RPMI7951 (cell line): ENCODE measurements around the gene SDK2. TPM values are rescaled to one million over a fixed set of nuclear protein-coding genes. Genes with fewer than 3 reads are reported as not detected.

Experiments used
- DNase-seq: peaks from one replicate; pipeline ENCODE4 v3.0.0-alpha.2; 2012; ENCODE audit warnings: low read depth
- total RNA-seq: library from RNA; depleted of rRNA; stranded (reverse); fragments of >200 nt; shearing (Covaris generic); gene quantifications from 2 replicates; pipeline ENCODE4 v1.2.3, GENCODE V29; 2014

The SDK2 gene
- total RNA-seq, 1 experiment from 2014 or later, result 1.1 TPM

- DNase-seq, result no peak
These were observed 278.9 kb downstream of the SDK2 start for GRCh38 chr17:73365301-73365874.

DNA sequence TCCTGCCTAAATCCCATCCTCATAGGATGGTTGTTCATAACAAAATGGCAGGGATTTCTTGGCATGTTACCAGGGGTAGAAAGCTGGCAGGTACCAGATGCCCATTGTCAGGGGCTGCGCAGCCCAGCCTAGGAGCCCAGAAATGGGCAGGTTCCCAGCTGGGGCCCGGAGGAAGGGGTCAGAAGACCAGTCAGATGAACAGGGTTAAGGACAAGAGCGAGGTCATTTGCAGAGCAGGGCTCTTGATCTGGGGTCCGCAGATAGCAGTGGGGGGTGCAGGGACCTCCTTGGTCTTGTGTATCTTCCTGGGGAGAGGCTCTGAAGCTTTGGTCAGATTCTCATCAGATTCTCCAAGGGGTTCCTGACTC lies 280.1 kb downstream of the SDK2 start:
- DNase-seq, result no peak

- no peak for DNase-seq
These were observed 280.6 kb downstream of the SDK2 start for GRCh38 chr17:73363442-73364154.

DNA sequence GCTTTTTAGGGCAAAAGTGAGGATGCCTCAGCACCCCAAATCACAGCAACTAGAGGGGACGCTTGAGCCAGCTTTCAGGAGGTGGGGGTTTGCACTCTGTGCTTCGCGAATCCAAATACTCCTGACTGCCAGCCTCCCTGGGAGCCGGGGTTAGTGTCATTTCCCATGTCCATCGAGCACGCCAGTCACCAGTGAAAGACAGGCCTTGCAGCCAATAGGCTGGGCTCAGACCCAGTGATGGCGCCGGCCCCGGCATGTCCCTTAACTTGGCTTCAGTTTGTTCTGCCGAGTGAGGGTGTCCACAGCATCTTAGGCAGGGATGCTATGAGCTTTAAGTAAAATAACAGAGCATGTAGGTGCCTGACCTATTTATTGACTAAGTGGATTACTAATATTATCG lies 281.5 kb downstream of the SDK2 start:
- DNase-seq, result no peak

- DNase-seq, result no peak
These were observed 283.1 kb downstream of the SDK2 start for GRCh38 chr17:73360961-73361761.

DNA sequence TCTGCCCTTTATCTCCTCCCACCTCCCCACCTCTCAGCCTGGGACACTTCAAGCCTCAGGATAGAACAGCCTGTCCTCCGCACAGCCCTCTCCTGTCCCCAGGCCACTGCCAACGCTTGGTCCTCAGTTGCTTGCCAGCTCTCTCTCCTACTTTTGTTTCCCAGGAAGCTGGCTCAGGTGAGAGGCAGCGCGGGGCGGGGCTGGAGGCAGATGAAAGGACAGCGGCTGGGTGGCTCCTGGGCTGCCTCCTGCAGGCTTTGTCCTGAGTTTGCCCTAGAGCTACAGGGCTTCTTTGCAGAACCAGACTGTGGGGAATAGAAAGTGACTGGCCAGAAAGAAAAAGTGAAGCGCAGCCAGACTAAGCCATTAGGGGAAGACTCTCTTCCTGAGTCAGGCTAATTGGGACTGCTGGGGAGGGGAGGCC lies 284.2 kb downstream of the SDK2 start:
- no peak for DNase-seq

- no peak for DNase-seq
These were observed 284.9 kb downstream of the SDK2 start for GRCh38 chr17:73359352-73359751.

DNA sequence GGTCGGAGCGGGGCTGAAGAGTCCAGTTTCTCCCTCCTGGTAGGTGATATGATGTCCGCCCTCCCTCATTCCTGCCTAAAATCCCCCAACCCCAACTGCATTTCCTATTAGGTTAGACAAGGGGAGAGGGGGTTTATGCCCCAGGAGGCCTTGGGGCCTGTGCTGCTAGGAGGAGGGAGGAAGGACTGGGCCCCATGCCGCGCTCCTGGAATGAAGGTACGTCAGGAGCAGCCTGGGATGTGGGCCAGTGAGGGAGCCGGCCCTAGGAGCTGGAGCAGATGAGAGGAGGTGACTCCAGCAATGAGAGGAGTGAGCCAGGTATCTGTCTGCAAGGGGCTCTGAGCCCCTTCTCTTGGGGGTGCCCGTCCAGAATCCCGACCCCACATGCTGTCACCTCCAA lies 285.6 kb downstream of the SDK2 start:
- DNase-seq, result no peak

DNA sequence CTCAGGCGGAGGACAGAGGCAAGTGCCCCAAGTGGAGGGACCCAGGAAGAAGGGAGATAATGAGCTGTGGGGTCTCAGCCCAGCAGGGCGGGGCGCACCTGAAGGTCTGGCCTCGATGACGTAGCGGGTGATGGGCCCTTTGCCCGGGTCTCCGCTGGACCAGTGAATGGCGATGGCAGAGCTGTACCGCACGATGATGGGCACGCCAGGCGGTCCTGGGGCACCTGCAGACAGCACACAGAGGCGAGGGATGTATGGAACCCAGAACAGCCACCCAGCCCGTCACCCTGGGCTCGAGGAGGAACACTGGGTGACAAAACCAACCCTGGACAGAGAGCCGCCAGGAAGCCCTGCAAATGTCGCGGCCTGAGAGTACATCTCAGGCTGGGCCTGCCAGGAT lies 286.3 kb downstream of the SDK2 start:
- no peak for DNase-seq

- no peak for DNase-seq
These were observed 286.9 kb downstream of the SDK2 start for GRCh38 chr17:73357318-73357717.

- DNase-seq, result no peak
These were observed 287.6 kb downstream of the SDK2 start for GRCh38 chr17:73356561-73357170.

- no peak for DNase-seq
These were observed 289.6 kb downstream of the SDK2 start for GRCh38 chr17:73354423-73355284.

GRCh38 chr17:73352261-73352660 lies 292.0 kb downstream of the SDK2 start:
- no peak for DNase-seq

- DNase-seq, result no peak
These were observed 292.5 kb downstream of the SDK2 start for GRCh38 chr17:73351764-73352163.

GRCh38 chr17:73350864-73351263 lies 293.4 kb downstream of the SDK2 start:
- no peak for DNase-seq

- no peak for DNase-seq
These were observed 294.6 kb downstream of the SDK2 start for GRCh38 chr17:73349647-73350046.

- peak; percentile 31 for DNase-seq
These were observed 295.1 kb downstream of the SDK2 start for GRCh38 chr17:73349138-73349537.

DNA sequence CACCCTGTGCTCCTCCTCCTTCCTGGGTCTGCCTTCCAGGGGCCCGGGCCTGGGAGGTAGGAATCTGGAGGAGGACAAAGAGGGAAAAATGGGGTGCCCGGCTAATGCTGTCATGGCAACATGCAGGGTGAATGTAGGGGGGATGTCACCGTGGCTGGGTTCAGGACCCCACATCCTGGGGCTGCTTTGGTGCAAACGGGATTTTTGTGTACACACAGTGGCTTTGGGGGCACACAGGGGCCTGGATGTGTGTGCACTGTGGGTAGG lies 295.5 kb downstream of the SDK2 start:
- no peak for DNase-seq

GRCh38 chr17:73348018-73348828 lies 296.0 kb downstream of the SDK2 start:
- DNase-seq, result no peak

- DNase-seq, result no peak
These were observed 296.9 kb downstream of the SDK2 start for GRCh38 chr17:73347351-73347750.
